Stomach (tissue), 9 donors: ENCODE measurements around the gene B4GALNT3. TPM values are rescaled to one million over a fixed set of nuclear protein-coding genes. Genes with fewer than 3 reads are reported as not detected.
A peak's percentile ranks its signal among the peaks of the same experiment; 100 is the strongest.

ENCODE experiments used
- DNase-seq, 2 donors: peaks; one replicate each; pipeline versions ENCODE4 v3.0.0 to v3.0.0-alpha.2; 2013 to 2019
- H3K27ac ChIP-seq, 5 donors: fragments of 200-600 bp in 4 of 5; sonication (generic) in 4 of 5; one replicate each; pipeline ENCODE4 v1.5.1; 2013 to 2019; ENCODE audit warnings: mild to moderate bottlenecking in 1 of 5, moderate library complexity in 1 of 5
- H3K27me3 ChIP-seq, 3 donors: fragments of 200-600 bp; sonication (generic); one replicate each; pipeline ENCODE4 v1.5.1; 2017 to 2019; ENCODE audit warnings: mixed run types in 1 of 3
- H3K36me3 ChIP-seq, 4 donors: fragments of 200-600 bp; sonication (generic); 1 replicate in 3 of 4; 2 replicates in 1 of 4; pipeline ENCODE4 v1.5.1; 2016 to 2019
- H3K4me1 ChIP-seq, 4 donors: fragments of 200-600 bp; sonication (generic); one replicate each; pipeline ENCODE4 v1.5.1; 2016 to 2019
- H3K4me3 ChIP-seq, 4 donors: fragments of 200-600 bp; sonication (generic) in 3 of 4; one replicate each; pipeline ENCODE4 v1.5.1; 2016 to 2019; ENCODE audit warnings: mild to moderate bottlenecking in 1 of 4
- H3K9me3 ChIP-seq, 4 donors: fragments of 200-600 bp; sonication (generic); one replicate each; pipeline ENCODE4 v1.5.1; 2016 to 2019
- CTCF ChIP-seq, 7 experiments: fragments of 450-650 bp in 4 of 7; fragments of 200-600 bp in 3 of 7; sonication (generic) in 3 of 7; IDR thresholded peaks; one replicate each; pipeline ENCODE4 v1.5.1; 2016 to 2019; ENCODE audit warnings: antibody characterized with exemption in 7 of 7, control low read depth in 2 of 7, mild to moderate bottlenecking in 1 of 7
- EP300 ChIP-seq: sonication (generic); formaldehyde crosslinking; IDR thresholded peaks from one replicate; pipeline ENCODE4 v1.6.1; 2017; ENCODE audit warnings: antibody characterized with exemption
- POLR2A ChIP-seq, 4 donors: fragments of 450-650 bp; IDR thresholded peaks; one replicate each; pipeline ENCODE4 v1.6.1; 2016; ENCODE audit warnings: antibody characterized with exemption in 4 of 4, control low read depth in 2 of 4, mild to moderate bottlenecking in 1 of 4, moderate library complexity in 1 of 4
- POLR2AphosphoS5 ChIP-seq, 3 donors: sonication (generic); formaldehyde crosslinking; IDR thresholded peaks; one replicate each; pipeline ENCODE4 v1.6.1; 2016; ENCODE audit warnings: antibody characterized with exemption in 3 of 3
- WGBS, 5 donors: extraction: QIAGEN DNeasy Blood & Tissue Kit in 3 of 5; methylation state at CpG; one replicate each; pipeline versions ENCODE4 v1.1.5 to v1.1.7; 2013 to 2018; 5-methylcytosine and 5-hydroxymethylcytosine counted together
- intact Hi-C: fragments of 100-400 bp; cut with DNase I; formaldehyde crosslinking; loops from one replicate; pipeline ENCODE4 v1.15.1; 2023; ENCODE audit warnings: low total_unique reads
- polyA plus RNA-seq, 3 donors: library from polyadenylated mRNA; stranded (reverse); fragments of 200-250 nt; gene quantifications; one replicate each; pipeline ENCODE4 v1.2.3, GENCODE V29; 2013
- total RNA-seq, 5 donors: library from RNA; depleted of rRNA; stranded (reverse); fragments of >200 nt; gene quantifications; one replicate each; pipeline versions ENCODE4 v1.1.0 to v1.2.3, GENCODE V29; 2014 to 2016
- donor health status: healthy with polysubstance abuse.
- donor health status: Bipolar disorder and iron deficiency.
- donor health status: healthy.

The B4GALNT3 gene
- total and polyA plus RNA-seq, 8 donors: 20.8 to 332 (median 71.0) TPM

DNA sequence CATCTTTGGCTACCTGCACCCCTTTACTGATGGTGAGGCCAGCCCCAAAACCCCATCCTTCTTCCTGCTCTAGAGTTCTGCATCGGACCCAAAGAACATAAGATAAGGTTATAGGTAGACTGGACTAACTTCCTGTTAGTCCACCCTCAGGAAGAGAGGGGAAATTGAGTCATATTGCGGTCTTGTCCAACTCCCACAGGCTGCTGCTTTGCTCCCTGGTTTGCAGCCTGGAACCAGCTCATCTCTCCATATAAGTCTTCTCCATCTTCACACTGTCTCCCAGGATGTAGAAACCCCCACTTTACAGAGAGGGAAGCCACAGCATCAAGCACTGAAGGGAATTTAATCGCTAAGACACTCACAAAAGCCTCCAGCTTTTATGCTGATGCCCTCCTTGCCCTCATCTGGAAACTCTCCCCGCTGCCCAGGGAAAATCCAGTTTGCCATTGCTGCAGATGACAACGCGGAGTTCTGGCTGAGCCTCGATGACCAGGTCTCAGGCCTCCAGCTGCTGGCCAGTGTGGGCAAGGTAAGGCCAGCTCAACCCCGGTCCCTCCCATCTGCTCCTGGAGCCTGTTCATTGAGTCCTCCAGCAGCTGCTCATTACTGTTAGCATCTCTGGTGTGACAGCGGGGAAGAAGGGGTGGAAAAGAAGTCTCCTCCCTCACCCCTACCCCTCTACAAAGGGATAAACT, 85.3 kb downstream of the B4GALNT3 start:
- Histone ChIP-seq H3K4me3 (no peak overlapping the region), H3K4me1 (peaks cover 24 to 43% (median 33%) of the 10 kb centered on the region in 4 donors), H3K27me3 (peaks cover 0 to 44% (median 7%) of the 10 kb centered on the region in 3 donors), H3K36me3 (peaks cover 7 to 41% (median 25%) of the 10 kb centered on the region in 4 donors), H3K27ac (no peak overlapping the region), H3K9me3 (no peaks in the 10 kb centered on the region)
- no peak for DNase-seq
- TF ChIP-seq CTCF (IDR thresholded peaks at IDR 0.05) (no peak), POLR2AphosphoS5 (IDR thresholded peaks at IDR 0.05) (no peak), EP300 (no peak), POLR2A (IDR thresholded peaks at IDR 0.05) (no peak)
- intact Hi-C loops: loop anchor here (5.0 kb wide), 1 partner anchor 103 kb away; no protein-coding TSS in a partner anchor
- WGBS, 5 donors: 78 to 82% (median 80%) methylated on average over 9 of the region's 9 CpGs

DNA sequence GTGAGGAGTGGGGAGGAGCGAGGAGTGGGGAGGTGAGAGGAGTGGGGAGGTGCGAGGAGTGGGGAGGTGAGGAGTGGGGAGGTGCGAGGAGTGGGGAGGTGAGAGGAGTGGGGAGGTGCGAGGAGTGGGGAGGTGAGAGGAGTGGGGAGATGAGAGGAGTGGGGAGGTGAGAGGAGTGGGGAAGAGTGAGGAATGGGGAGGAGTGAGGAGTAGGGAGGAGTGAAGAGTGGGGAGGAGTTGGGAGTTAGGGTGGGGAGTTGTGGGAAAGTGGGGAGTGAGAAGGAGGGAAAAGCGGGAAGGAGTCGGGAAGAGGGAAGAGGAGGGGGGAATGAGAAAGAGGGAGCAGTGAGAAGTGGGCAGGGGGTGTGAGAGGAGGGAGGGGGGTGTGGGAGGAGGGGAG, 86.1 kb downstream of the B4GALNT3 start:
- DNase-seq: no peak
- TF ChIP-seq POLR2A (IDR thresholded peaks at IDR 0.05) (no peak), POLR2AphosphoS5 (IDR thresholded peaks at IDR 0.05) (no peak), CTCF (IDR thresholded peaks at IDR 0.05) (no peak), EP300 (no peak)
- no peak overlapping the region for H3K4me3 ChIP-seq
- peaks cover 0 to 44% (median 7%) of the 10 kb centered on the region in 3 donors for H3K27me3 ChIP-seq
- intact Hi-C loops: loop anchor here (5.0 kb wide), 1 partner anchor 104 kb away; no protein-coding TSS in a partner anchor
- peaks cover 16 to 36% (median 27%) of the 10 kb centered on the region in 4 donors for H3K4me1 ChIP-seq
- H3K9me3 ChIP-seq: no peaks in the 10 kb centered on the region
- WGBS, 5 donors: 70 to 88% (median 78%) methylated on average over 4 to 6 of the region's 6 CpGs
- peaks cover 7 to 48% (median 32%) of the 10 kb centered on the region in 4 donors for H3K36me3 ChIP-seq
- no peak overlapping the region for H3K27ac ChIP-seq

DNA sequence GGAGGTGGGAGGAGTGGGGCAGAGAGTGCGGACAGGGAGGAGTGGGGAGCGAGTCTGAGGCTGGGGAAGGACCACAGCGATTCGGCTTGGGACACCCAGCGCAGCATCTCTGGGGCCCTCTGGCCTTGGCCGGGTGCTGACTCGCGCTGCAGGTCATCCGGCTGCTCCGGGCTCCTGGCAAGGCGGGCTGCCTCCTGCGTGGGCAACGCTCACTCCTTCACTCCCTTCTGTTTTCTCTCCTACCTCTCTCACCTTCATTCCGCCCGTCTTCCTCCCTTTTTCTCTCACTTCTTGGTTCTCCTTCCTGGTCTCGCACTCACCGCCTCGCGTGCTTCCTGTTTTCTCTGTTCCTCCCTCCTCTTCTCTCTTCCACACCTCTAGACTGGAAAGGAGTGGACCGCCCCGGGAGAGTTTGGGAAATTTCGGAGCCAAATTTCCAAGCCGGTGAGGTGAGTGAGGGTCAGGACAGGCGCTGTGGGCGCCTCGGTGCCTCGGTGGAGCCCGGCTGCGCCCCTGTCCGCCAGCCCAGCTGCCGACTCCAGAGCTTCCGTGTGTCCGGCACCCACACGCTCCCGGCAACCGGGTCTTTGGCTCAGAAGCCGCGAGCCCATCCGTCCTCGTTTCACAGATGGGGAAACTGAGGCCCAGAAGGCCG, 86.7 kb downstream of the B4GALNT3 start:
- Histone ChIP-seq H3K27ac (no peak overlapping the region), H3K4me3 (peak overlapping the region in 1 of 4 donors; percentile 14), H3K36me3 (peaks cover 7 to 54% (median 37%) of the 10 kb centered on the region in 4 donors), H3K9me3 (no peaks in the 10 kb centered on the region), H3K27me3 (peaks cover 0 to 44% (median 7%) of the 10 kb centered on the region in 3 donors), H3K4me1 (peaks cover 11 to 30% (median 21%) of the 10 kb centered on the region in 4 donors)
- intact Hi-C loops: loop anchor here (5.0 kb wide), 1 partner anchor 104 kb away; no protein-coding TSS in a partner anchor
- TF ChIP-seq EP300: no peak
- TF ChIP-seq CTCF (IDR thresholded peaks at IDR 0.05): no peak
- TF ChIP-seq POLR2A (IDR thresholded peaks at IDR 0.05): no peak
- TF ChIP-seq POLR2AphosphoS5 (IDR thresholded peaks at IDR 0.05): no peak
- whole genome bisulfite sequencing, 5 donors: 75 to 85% (median 80%) methylated on average over 27 to 41 of the region's 41 CpGs
- DNase-seq: no peak
